BLaER1 treated with 17β-estradiol and CSF1 and Interleukin-3, amounts not matched to agents 10 nM and 100 nM (cell line): ENCODE data around the gene CRYGA.

Source experiments
- H3K27ac ChIP-seq, 11 experiments: shearing (Covaris generic); formaldehyde crosslinking; 2 replicates each; pipeline ENCODE4 v1.8.1; 2022
- H3K27me3 ChIP-seq, 11 experiments: shearing (Covaris generic); formaldehyde crosslinking; 2 replicates each; pipeline ENCODE4 v1.8.1; 2022
- H3K36me3 ChIP-seq, 11 experiments: shearing (Covaris generic); formaldehyde crosslinking; 2 replicates each; pipeline ENCODE4 v1.8.1; 2022
- H3K4me1 ChIP-seq, 10 experiments: shearing (Covaris generic); formaldehyde crosslinking; 2 replicates each; pipeline ENCODE4 v1.8.1; 2022
- H3K4me2 ChIP-seq, 11 experiments: shearing (Covaris generic); formaldehyde crosslinking; 2 replicates each; pipeline ENCODE4 v1.8.1; 2022
- H3K4me3 ChIP-seq, 10 experiments: shearing (Covaris generic); formaldehyde crosslinking; 2 replicates each; pipeline ENCODE4 v1.8.1; 2022
- H3K9ac ChIP-seq, 11 experiments: shearing (Covaris generic); formaldehyde crosslinking; 2 replicates each; pipeline ENCODE4 v1.8.1; 2022
- H3K9me3 ChIP-seq, 11 experiments: shearing (Covaris generic); formaldehyde crosslinking; replicated peaks in 1 of 11; 2 replicates each; pipeline ENCODE4 v1.8.1; 2022
- H4K20me1 ChIP-seq, 11 experiments: shearing (Covaris generic); formaldehyde crosslinking; 2 replicates each; pipeline ENCODE4 v1.8.1; 2022
- Cebpa-rat ChIP-seq, 11 experiments: shearing (Covaris generic); IDR thresholded peaks; 2 replicates each; pipeline ENCODE4 v1.8.1; 2022

The CRYGA gene

GRCh38 chr2:208189069-208189809 is 25.9 kb upstream of the CRYGA start:
- H3K4me3 ChIP-seq: no peak overlapping the region
- no peak for TF ChIP-seq Cebpa-rat (IDR thresholded peaks at IDR 0.05)
- H4K20me1 ChIP-seq: no peaks in the 10 kb centered on the region
- H3K4me2 ChIP-seq: no peak overlapping the region
- H3K9ac ChIP-seq: no peak overlapping the region
- H3K4me1 ChIP-seq: peaks cover 0 to 6% (median 0%) of the 10 kb centered on the region in 10 experiments; a peak in 5 of 20 replicates
- no peaks in the 10 kb centered on the region; a peak in 1 of 22 replicates for H3K9me3 ChIP-seq
- H3K27me3 ChIP-seq: no peaks in the 10 kb centered on the region
- H3K27ac ChIP-seq: no peak overlapping the region
- no peaks in the 10 kb centered on the region for H3K36me3 ChIP-seq

- Histone ChIP-seq H3K4me1 (peaks cover 0 to 14% (median 0%) of the 10 kb centered on the region in 10 experiments; a peak in 5 of 20 replicates), H4K20me1 (no peaks in the 10 kb centered on the region), H3K9ac (no peak overlapping the region), H3K36me3 (no peaks in the 10 kb centered on the region), H3K9me3 (no peaks in the 10 kb centered on the region), H3K4me3 (no peak overlapping the region), H3K4me2 (no peak overlapping the region), H3K27me3 (no peaks in the 10 kb centered on the region), H3K27ac (no peak overlapping the region)
- TF ChIP-seq Cebpa-rat (IDR thresholded peaks at IDR 0.05): no peak
These were observed 23.5 kb upstream of the CRYGA start for GRCh38 chr2:208186893-208187292.

- no peak overlapping the region for H3K4me3 ChIP-seq
- no peaks in the 10 kb centered on the region for H4K20me1 ChIP-seq
- peaks cover 0 to 14% (median 0%) of the 10 kb centered on the region in 10 experiments; a peak in 5 of 20 replicates for H3K4me1 ChIP-seq
- no peaks in the 10 kb centered on the region for H3K36me3 ChIP-seq
- no peak for TF ChIP-seq Cebpa-rat (IDR thresholded peaks at IDR 0.05)
- H3K4me2 ChIP-seq: no peak overlapping the region
- no peaks in the 10 kb centered on the region for H3K9me3 ChIP-seq
- H3K9ac ChIP-seq: no peak overlapping the region
- no peak overlapping the region for H3K27ac ChIP-seq
- no peaks in the 10 kb centered on the region for H3K27me3 ChIP-seq
These were observed 23.1 kb upstream of the CRYGA start for GRCh38 chr2:208186465-208186864.

GRCh38 chr2:208183972-208184705 is 20.8 kb upstream of the CRYGA start:
- no peak overlapping the region for H3K9ac ChIP-seq
- H3K27me3 ChIP-seq: no peaks in the 10 kb centered on the region
- H3K4me2 ChIP-seq: peak overlapping the region in 3 of 11 experiments; percentile 15 to 30 (median 26); a peak in 2 of 22 replicates
- peaks cover 0 to 14% (median 0%) of the 10 kb centered on the region in 10 experiments; a peak in 5 of 20 replicates for H3K4me1 ChIP-seq
- TF ChIP-seq Cebpa-rat (IDR thresholded peaks at IDR 0.05): no peak
- H4K20me1 ChIP-seq: no peaks in the 10 kb centered on the region
- no peaks in the 10 kb centered on the region for H3K9me3 ChIP-seq
- H3K36me3 ChIP-seq: no peaks in the 10 kb centered on the region
- H3K27ac ChIP-seq: no peak overlapping the region
- no peak overlapping the region for H3K4me3 ChIP-seq

- Histone ChIP-seq H3K4me3 (no peak overlapping the region), H3K4me2 (peak overlapping the region in 1 of 11 experiments; percentile 26; a peak in 1 of 22 replicates)
- TF ChIP-seq Cebpa-rat (IDR thresholded peaks at IDR 0.05): no peak
These were observed 20.1 kb upstream of the CRYGA start for GRCh38 chr2:208183526-208183925.

GRCh38 chr2:208182835-208183234 is 19.4 kb upstream of the CRYGA start:
- no peak overlapping the region for H3K27ac ChIP-seq
- H3K36me3 ChIP-seq: no peaks in the 10 kb centered on the region
- no peaks in the 10 kb centered on the region for H4K20me1 ChIP-seq
- H3K9me3 ChIP-seq: no peaks in the 10 kb centered on the region
- no peak overlapping the region for H3K9ac ChIP-seq
- H3K4me2 ChIP-seq: no peak overlapping the region
- no peak for TF ChIP-seq Cebpa-rat (IDR thresholded peaks at IDR 0.05)
- H3K4me3 ChIP-seq: no peak overlapping the region
- H3K4me1 ChIP-seq: peaks cover 0 to 14% (median 0%) of the 10 kb centered on the region in 10 experiments; a peak in 5 of 20 replicates
- H3K27me3 ChIP-seq: no peaks in the 10 kb centered on the region

More at GRCh38 chr2:208183526-208183925, 20.1 kb upstream of the CRYGA start:
- no peak overlapping the region for H3K27ac ChIP-seq
- H3K27me3 ChIP-seq: no peaks in the 10 kb centered on the region
- H3K9ac ChIP-seq: no peak overlapping the region
- H3K36me3 ChIP-seq: no peaks in the 10 kb centered on the region
- H3K9me3 ChIP-seq: no peaks in the 10 kb centered on the region
- no peaks in the 10 kb centered on the region for H4K20me1 ChIP-seq
- peaks cover 0 to 14% (median 0%) of the 10 kb centered on the region in 10 experiments; a peak in 5 of 20 replicates for H3K4me1 ChIP-seq

- Histone ChIP-seq H3K27ac (no peak overlapping the region), H3K4me2 (no peak overlapping the region), H3K4me3 (no peak overlapping the region), H3K4me1 (peaks cover 0 to 24% (median 0%) of the 10 kb centered on the region in 10 experiments; a peak in 6 of 20 replicates), H3K9me3 (no peaks in the 10 kb centered on the region), H3K9ac (no peak overlapping the region), H3K27me3 (no peaks in the 10 kb centered on the region), H4K20me1 (no peaks in the 10 kb centered on the region), H3K36me3 (no peaks in the 10 kb centered on the region)
- no peak for TF ChIP-seq Cebpa-rat (IDR thresholded peaks at IDR 0.05)
These were observed 15.7 kb upstream of the CRYGA start for GRCh38 chr2:208179028-208179609.

- Histone ChIP-seq H3K9ac (no peak overlapping the region), H3K4me1 (peaks cover 0 to 45% (median 5%) of the 10 kb centered on the region in 10 experiments; a peak in 10 of 20 replicates), H3K4me3 (no peak overlapping the region), H3K27ac (no peak overlapping the region), H4K20me1 (no peaks in the 10 kb centered on the region), H3K9me3 (no peaks in the 10 kb centered on the region), H3K4me2 (no peak overlapping the region), H3K36me3 (no peaks in the 10 kb centered on the region), H3K27me3 (no peaks in the 10 kb centered on the region)
- no peak for TF ChIP-seq Cebpa-rat (IDR thresholded peaks at IDR 0.05)
These were observed 12.4 kb upstream of the CRYGA start for GRCh38 chr2:208175840-208176153.
